HepG2 (cell line): ENCODE results near the gene VPS52. TPM values are rescaled to one million over a fixed set of nuclear protein-coding genes. Genes with fewer than 3 reads are reported as not detected.

ENCODE experiments used
- AGO1 ChIP-seq: fragments of 200-400 bp; formaldehyde crosslinking; IDR thresholded peaks from 2 replicates; pipeline ENCODE4 v1.6.1; 2017; ENCODE audit warnings: mild to moderate bottlenecking, low read depth, low read length, moderate library complexity; ENCODE audit not compliant: poor library complexity, severe bottlenecking
- HIVEP1 ChIP-seq: sonication (generic); formaldehyde crosslinking; IDR thresholded peaks from 2 replicates; pipeline ENCODE4 v1.4.0; 2020; ENCODE audit warnings: mild to moderate bottlenecking, missing genetic modification reagents
- MTF2 ChIP-seq: sonication (generic); formaldehyde crosslinking; IDR thresholded peaks from 2 replicates; pipeline ENCODE4 v1.5.0; 2020; ENCODE audit warnings: missing genetic modification reagents, borderline replicate concordance
- PHF21A ChIP-seq: sonication (generic); formaldehyde crosslinking; IDR thresholded peaks from 2 replicates; pipeline ENCODE4 v1.5.0; 2020; ENCODE audit warnings: mild to moderate bottlenecking, missing genetic modification reagents
- RARA ChIP-seq: IDR thresholded peaks from 2 replicates; pipeline ENCODE4 v1.6.1; 2016; ENCODE audit warnings: missing genetic modification reagents, missing compliant biosample characterization
- SNAPC2 ChIP-seq: sonication (generic); formaldehyde crosslinking; IDR thresholded peaks from 2 replicates; pipeline ENCODE4 v1.8.1; 2022; ENCODE audit warnings: mild to moderate bottlenecking, missing genetic modification reagents
- STAT5B ChIP-seq: sonication (generic); formaldehyde crosslinking; IDR thresholded peaks from 2 replicates; pipeline ENCODE4 v1.4.0; 2020; ENCODE audit warnings: missing genetic modification reagents
- U2AF1 ChIP-seq: fragments of 200-400 bp; formaldehyde crosslinking; optimal IDR thresholded peaks from 2 replicates; pipeline ENCODE3; 2017; ENCODE audit warnings: mild to moderate bottlenecking, low read depth, low read length
- ZNF205 ChIP-seq: IDR thresholded peaks from 2 replicates; pipeline ENCODE4 v1.6.1; 2018; ENCODE audit warnings: missing biosample characterization, missing genetic modification reagents
- ZNF224 ChIP-seq: sonication (generic); formaldehyde crosslinking; IDR thresholded peaks from 2 replicates; pipeline ENCODE4 v1.5.0; 2020; ENCODE audit warnings: mild to moderate bottlenecking, missing genetic modification reagents
- ZNF468 ChIP-seq: sonication (generic); formaldehyde crosslinking; IDR thresholded peaks from 2 replicates; pipeline ENCODE4 v1.8.0; 2022; ENCODE audit warnings: mild to moderate bottlenecking, moderate library complexity, missing genetic modification reagents
- ZNF501 ChIP-seq: sonication (generic); formaldehyde crosslinking; IDR thresholded peaks from 2 replicates; pipeline ENCODE4 v1.5.1; 2020; ENCODE audit warnings: mild to moderate bottlenecking, moderate library complexity, missing genetic modification reagents
- polyA plus RNA-seq, 8 experiments: library from polyadenylated mRNA; depleted of rRNA in 3 of 8; stranded (reverse) in 7 of 8; unstranded in 1 of 8; fragments of >200 nt; fragmentation: Illumina TruSeq in 4 of 8; extraction: Trizol in 4 of 8; gene quantifications; 2 replicates each; pipeline versions ENCODE4 v1.2.1 to v1.2.3, GENCODE V29; 2011 to 2016; ENCODE audit warnings: low read depth in 4 of 8, missing spikeins in 1 of 8, mixed read lengths in 1 of 8; ENCODE audit not compliant: insufficient read depth in 1 of 8
- total RNA-seq, 5 experiments: library from RNA; depleted of rRNA; stranded (reverse); fragments of >200 nt; fragmentation: Illumina TruSeq; extraction: Trizol; gene quantifications; 2 replicates each; pipeline ENCODE4 v1.2.3, GENCODE V29; 2016; ENCODE audit warnings: low read depth in 1 of 5
- TF ChIP-seq, protein P1 (sequence below): sonication (generic); formaldehyde crosslinking; IDR thresholded peaks from 2 replicates; pipeline ENCODE4 v1.5.1; 2020; ENCODE audit warnings: mild to moderate bottlenecking, missing genetic modification reagents, borderline replicate concordance
- TF ChIP-seq, protein P2 (sequence below): sonication (generic); formaldehyde crosslinking; IDR thresholded peaks from 2 replicates; pipeline ENCODE4 v1.9.0; 2021; ENCODE audit warnings: missing genetic modification reagents, borderline replicate concordance
- TF ChIP-seq, protein P3 (sequence below): IDR thresholded peaks from 2 replicates; pipeline ENCODE4 v1.6.1; 2016; ENCODE audit warnings: low read depth, control low read depth
- TF ChIP-seq, protein P4 (sequence below): fragments of 450-650 bp; IDR thresholded peaks from 2 replicates; pipeline ENCODE4 v1.6.1; 2017; ENCODE audit warnings: mild to moderate bottlenecking
- TF ChIP-seq, protein P5 (sequence below): sonication (generic); formaldehyde crosslinking; IDR thresholded peaks from 2 replicates; pipeline ENCODE4 v1.9.0; 2022; ENCODE audit warnings: missing genetic modification reagents, mild to moderate bottlenecking, borderline replicate concordance

VPS52 gene
- total and polyA plus RNA-seq, 2 of the 13 experiments (the other 11 are each of a cell fraction or from before 2014, with no cell fraction given), result 48.9 to 85.5 TPM

DNA sequence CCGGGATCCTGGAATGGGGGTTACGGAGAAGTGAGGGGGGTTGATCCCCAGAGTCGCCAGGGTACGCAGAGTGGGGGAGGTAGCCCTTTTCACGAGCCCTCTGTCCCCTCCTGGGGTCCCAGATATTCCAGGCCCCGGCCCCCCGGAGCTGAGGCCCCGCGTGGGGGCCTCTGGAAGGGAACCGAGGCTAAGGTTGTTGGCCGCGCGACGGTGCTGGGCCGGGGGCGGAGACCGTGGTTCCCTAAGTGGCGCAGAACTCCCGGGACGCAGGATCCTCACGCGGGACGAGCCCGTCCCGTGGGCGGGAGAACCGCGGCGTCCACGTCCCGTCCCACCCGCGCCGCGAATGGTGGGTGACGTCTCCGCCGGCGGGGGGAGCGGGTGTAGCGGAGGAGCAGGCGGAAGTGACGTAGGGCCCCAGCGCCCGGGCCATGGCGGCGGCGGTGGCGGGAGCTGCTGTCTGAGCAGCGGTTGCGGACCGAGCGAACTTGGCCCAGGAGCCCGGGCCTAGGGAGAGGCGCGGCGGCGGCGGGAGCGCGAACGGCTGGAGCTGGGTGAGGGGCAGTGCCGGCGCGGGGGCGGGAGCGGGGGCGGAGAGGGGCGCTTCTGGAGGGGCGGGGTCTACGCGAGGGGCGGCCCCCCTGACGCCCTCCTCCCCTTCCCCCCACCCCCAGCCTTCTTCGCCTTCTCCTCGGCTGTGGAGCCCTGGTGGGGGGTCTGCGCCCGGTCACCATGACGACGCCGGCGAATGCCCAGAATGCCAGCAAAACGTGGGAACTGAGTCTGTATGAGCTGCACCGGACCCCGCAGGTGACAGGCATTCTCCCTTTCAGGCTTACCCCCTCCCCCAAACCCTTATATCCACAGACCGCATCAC lies 63.3 kb downstream of the VPS52 start, which contains the start of gene RING1 (continued):
- TF ChIP-seq, protein P1, sequence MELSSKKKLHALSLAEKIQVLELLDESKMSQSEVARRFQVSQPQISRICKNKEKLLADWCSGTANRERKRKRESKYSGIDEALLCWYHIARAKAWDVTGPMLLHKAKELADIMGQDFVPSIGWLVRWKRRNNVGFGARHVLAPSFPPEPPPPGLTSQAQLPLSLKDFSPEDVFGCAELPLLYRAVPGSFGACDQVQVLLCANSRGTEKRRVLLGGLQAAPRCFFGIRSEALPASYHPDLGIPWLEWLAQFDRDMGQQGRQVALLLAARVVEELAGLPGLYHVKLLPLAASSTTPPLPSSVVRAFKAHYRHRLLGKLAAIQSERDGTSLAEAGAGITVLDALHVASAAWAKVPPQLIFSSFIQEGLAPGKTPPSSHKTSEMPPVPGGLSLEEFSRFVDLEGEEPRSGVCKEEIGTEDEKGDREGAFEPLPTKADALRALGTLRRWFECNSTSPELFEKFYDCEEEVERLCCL (CRISPR knock-in tag), result peak; percentile 59; the same call in 1 of the 2 replicates
- TF ChIP-seq, protein P2, sequence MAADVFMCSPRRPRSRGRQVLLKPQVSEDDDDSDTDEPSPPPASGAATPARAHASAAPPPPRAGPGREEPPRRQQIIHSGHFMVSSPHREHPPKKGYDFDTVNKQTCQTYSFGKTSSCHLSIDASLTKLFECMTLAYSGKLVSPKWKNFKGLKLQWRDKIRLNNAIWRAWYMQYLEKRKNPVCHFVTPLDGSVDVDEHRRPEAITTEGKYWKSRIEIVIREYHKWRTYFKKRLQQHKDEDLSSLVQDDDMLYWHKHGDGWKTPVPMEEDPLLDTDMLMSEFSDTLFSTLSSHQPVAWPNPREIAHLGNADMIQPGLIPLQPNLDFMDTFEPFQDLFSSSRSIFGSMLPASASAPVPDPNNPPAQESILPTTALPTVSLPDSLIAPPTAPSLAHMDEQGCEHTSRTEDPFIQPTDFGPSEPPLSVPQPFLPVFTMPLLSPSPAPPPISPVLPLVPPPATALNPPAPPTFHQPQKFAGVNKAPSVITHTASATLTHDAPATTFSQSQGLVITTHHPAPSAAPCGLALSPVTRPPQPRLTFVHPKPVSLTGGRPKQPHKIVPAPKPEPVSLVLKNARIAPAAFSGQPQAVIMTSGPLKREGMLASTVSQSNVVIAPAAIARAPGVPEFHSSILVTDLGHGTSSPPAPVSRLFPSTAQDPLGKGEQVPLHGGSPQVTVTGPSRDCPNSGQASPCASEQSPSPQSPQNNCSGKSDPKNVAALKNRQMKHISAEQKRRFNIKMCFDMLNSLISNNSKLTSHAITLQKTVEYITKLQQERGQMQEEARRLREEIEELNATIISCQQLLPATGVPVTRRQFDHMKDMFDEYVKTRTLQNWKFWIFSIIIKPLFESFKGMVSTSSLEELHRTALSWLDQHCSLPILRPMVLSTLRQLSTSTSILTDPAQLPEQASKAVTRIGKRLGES, result no peak
- TF ChIP-seq U2AF1, result no peak
- TF ChIP-seq ZNF468 (CRISPR knock-in tag), result peak; percentile 18; the same call in 1 of the 2 replicates
- peak; percentile 87 for TF ChIP-seq AGO1
- TF ChIP-seq, protein P3, sequence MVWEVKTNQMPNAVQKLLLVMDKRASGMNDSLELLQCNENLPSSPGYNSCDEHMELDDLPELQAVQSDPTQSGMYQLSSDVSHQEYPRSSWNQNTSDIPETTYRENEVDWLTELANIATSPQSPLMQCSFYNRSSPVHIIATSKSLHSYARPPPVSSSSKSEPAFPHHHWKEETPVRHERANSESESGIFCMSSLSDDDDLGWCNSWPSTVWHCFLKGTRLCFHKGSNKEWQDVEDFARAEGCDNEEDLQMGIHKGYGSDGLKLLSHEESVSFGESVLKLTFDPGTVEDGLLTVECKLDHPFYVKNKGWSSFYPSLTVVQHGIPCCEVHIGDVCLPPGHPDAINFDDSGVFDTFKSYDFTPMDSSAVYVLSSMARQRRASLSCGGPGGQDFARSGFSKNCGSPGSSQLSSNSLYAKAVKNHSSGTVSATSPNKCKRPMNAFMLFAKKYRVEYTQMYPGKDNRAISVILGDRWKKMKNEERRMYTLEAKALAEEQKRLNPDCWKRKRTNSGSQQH, result peak; percentile 81; the same call in 1 of the 2 replicates
- no peak for TF ChIP-seq SNAPC2 (CRISPR knock-in tag)
- TF ChIP-seq, protein P4, sequence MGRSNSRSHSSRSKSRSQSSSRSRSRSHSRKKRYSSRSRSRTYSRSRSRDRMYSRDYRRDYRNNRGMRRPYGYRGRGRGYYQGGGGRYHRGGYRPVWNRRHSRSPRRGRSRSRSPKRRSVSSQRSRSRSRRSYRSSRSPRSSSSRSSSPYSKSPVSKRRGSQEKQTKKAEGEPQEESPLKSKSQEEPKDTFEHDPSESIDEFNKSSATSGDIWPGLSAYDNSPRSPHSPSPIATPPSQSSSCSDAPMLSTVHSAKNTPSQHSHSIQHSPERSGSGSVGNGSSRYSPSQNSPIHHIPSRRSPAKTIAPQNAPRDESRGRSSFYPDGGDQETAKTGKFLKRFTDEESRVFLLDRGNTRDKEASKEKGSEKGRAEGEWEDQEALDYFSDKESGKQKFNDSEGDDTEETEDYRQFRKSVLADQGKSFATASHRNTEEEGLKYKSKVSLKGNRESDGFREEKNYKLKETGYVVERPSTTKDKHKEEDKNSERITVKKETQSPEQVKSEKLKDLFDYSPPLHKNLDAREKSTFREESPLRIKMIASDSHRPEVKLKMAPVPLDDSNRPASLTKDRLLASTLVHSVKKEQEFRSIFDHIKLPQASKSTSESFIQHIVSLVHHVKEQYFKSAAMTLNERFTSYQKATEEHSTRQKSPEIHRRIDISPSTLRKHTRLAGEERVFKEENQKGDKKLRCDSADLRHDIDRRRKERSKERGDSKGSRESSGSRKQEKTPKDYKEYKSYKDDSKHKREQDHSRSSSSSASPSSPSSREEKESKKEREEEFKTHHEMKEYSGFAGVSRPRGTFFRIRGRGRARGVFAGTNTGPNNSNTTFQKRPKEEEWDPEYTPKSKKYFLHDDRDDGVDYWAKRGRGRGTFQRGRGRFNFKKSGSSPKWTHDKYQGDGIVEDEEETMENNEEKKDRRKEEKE, result no peak
- TF ChIP-seq ZNF501 (CRISPR knock-in tag), result peak; percentile 89
- TF ChIP-seq STAT5B, result peak; percentile 87
- TF ChIP-seq MTF2 (CRISPR knock-in tag), result peak; percentile 1; the same call in 1 of the 2 replicates
- TF ChIP-seq, protein P5, sequence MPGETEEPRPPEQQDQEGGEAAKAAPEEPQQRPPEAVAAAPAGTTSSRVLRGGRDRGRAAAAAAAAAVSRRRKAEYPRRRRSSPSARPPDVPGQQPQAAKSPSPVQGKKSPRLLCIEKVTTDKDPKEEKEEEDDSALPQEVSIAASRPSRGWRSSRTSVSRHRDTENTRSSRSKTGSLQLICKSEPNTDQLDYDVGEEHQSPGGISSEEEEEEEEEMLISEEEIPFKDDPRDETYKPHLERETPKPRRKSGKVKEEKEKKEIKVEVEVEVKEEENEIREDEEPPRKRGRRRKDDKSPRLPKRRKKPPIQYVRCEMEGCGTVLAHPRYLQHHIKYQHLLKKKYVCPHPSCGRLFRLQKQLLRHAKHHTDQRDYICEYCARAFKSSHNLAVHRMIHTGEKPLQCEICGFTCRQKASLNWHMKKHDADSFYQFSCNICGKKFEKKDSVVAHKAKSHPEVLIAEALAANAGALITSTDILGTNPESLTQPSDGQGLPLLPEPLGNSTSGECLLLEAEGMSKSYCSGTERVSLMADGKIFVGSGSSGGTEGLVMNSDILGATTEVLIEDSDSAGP (CRISPR knock-in tag), result peak; percentile 80
- TF ChIP-seq HIVEP1 (CRISPR knock-in tag), result peak; percentile 64; the same call in 1 of the 2 replicates
- TF ChIP-seq RARA (CRISPR knock-in tag), result peak; percentile 48
- TF ChIP-seq PHF21A, result peak; percentile 32; the same call in 1 of the 2 replicates
- TF ChIP-seq ZNF224 (CRISPR knock-in tag), result no peak
- TF ChIP-seq ZNF205 (CRISPR knock-in tag), result peak; percentile 75; the same call in 1 of the 2 replicates
